ENCODE data around the gene CDKAL1. TPM values are rescaled to one million over a fixed set of nuclear protein-coding genes. Genes with fewer than 3 reads are reported as not detected.

The CDKAL1 gene
- total and polyA plus RNA-seq, 4 donors = 2.0 to 12.9 (median 6.7) TPM

GRCh38 chr6:21181866-21182265 is 647.6 kb downstream of the CDKAL1 start:
- TF ChIP-seq ATF3 (IDR thresholded peaks at IDR 0.05) (no peak), EGR1 (IDR thresholded peaks at IDR 0.05; ENCODE audit: low read depth in 2 of 2) (no peak), TAF1 (conservative IDR thresholded peaks at IDR 0.05) (no peak), SP1 (IDR thresholded peaks at IDR 0.05) (no peak), YY1 (IDR thresholded peaks at IDR 0.05) (no peak), CTCF (IDR thresholded peaks at IDR 0.05; ENCODE audit: low read depth, low read length, missing input control) (no peak), RAD21 (IDR thresholded peaks at IDR 0.05) (no peak), FOXA1 (IDR thresholded peaks at IDR 0.05) (no peak), GABPA (IDR thresholded peaks at IDR 0.05 in 1 of 2, conservative IDR thresholded peaks at IDR 0.05 in 1 of 2) (no peak), MAX (IDR thresholded peaks at IDR 0.05) (no peak), FOXA2 (IDR thresholded peaks at IDR 0.05) (no peak), NR2F2 (IDR thresholded peaks at IDR 0.05) (no peak), REST (IDR thresholded peaks at IDR 0.05) (no peak)
- WGBS = 99% methylated on average over 1 of the region's 1 CpG
- H3K27ac ChIP-seq (ENCODE audit: low read depth in 1 of 2, low read length in 2 of 2) = no peak overlapping the region
- no peaks in the 10 kb centered on the region for H3K27me3 ChIP-seq (ENCODE audit: control insufficient read depth in 4 of 4, insufficient read depth in 4 of 4, low read length in 3 of 4)
- H3K9me3 ChIP-seq (ENCODE audit: control insufficient read depth in 4 of 4, low read length in 3 of 4) = peaks cover 0 to 5% (median 0%) of the 10 kb centered on the region in 4 donors
- no peak overlapping the region for H3K4me3 ChIP-seq (ENCODE audit: low read depth in 1 of 3, low read length in 3 of 3)
- H3K4me1 ChIP-seq (ENCODE audit: control insufficient read depth in 4 of 4, insufficient read depth in 4 of 4, low read length in 3 of 4) = no peaks in the 10 kb centered on the region
- no peak overlapping the region for H3K9ac ChIP-seq (ENCODE audit: low read depth in 1 of 2, low read length in 2 of 2)
- DNase-seq (ENCODE audit: low spot score) = no peak
- H3K36me3 ChIP-seq (ENCODE audit: control insufficient read depth in 4 of 4, insufficient read depth in 3 of 4, low read depth in 1 of 4, low read length in 3 of 4) = peaks cover 0 to 2% (median 0%) of the 10 kb centered on the region in 4 donors

GRCh38 chr6:21182589-21182988 is 648.3 kb downstream of the CDKAL1 start:
- no peaks in the 10 kb centered on the region for H3K4me1 ChIP-seq (ENCODE audit: control insufficient read depth in 4 of 4, insufficient read depth in 4 of 4, low read length in 3 of 4)
- peaks cover 0 to 2% (median 0%) of the 10 kb centered on the region in 4 donors for H3K36me3 ChIP-seq (ENCODE audit: control insufficient read depth in 4 of 4, insufficient read depth in 3 of 4, low read depth in 1 of 4, low read length in 3 of 4)
- no peak for DNase-seq (ENCODE audit: low spot score)
- H3K4me3 ChIP-seq (ENCODE audit: low read depth in 1 of 3, low read length in 3 of 3) = no peak overlapping the region
- H3K27ac ChIP-seq (ENCODE audit: low read depth in 1 of 2, low read length in 2 of 2) = no peak overlapping the region
- H3K9me3 ChIP-seq (ENCODE audit: control insufficient read depth in 4 of 4, low read length in 3 of 4) = peaks cover 0 to 5% (median 0%) of the 10 kb centered on the region in 4 donors
- no peaks in the 10 kb centered on the region for H3K27me3 ChIP-seq (ENCODE audit: control insufficient read depth in 4 of 4, insufficient read depth in 4 of 4, low read length in 3 of 4)
- H3K9ac ChIP-seq (ENCODE audit: low read depth in 1 of 2, low read length in 2 of 2) = no peak overlapping the region
- TF ChIP-seq CTCF (IDR thresholded peaks at IDR 0.05; ENCODE audit: low read depth, low read length, missing input control) (no peak), TAF1 (conservative IDR thresholded peaks at IDR 0.05) (no peak)

Data from liver (tissue), 9 donors.